ENCODE results near the gene PRKD3. TPM values are rescaled to one million over a fixed set of nuclear protein-coding genes. Genes with fewer than 3 reads are reported as not detected.
"Not testable (repeated sequence)": the region's sequence is repeated elsewhere in the genome, so short reads cannot be mapped to it uniquely, and the experiment has no call there.

PRKD3 gene
- total and polyA plus RNA-seq, 7 donors = 4.4 to 78.8 (median 53.9) TPM

GRCh38 chr2:37295469-37296073 is 29.1 kb downstream of the PRKD3 start:
- no peaks in the 10 kb centered on the region for H3K9me3 ChIP-seq
- no peak overlapping the region for H3K4me3 ChIP-seq
- H3K27ac ChIP-seq = no peak overlapping the region
- TF ChIP-seq POLR2A (IDR thresholded peaks at IDR 0.05) (no peak), POLR2AphosphoS5 (IDR thresholded peaks at IDR 0.05) (no peak), CTCF (IDR thresholded peaks at IDR 0.05) (no peak), EP300 (IDR thresholded peaks at IDR 0.05) (no peak)
- DNase-seq = no peak
- no peaks in the 10 kb centered on the region for H3K27me3 ChIP-seq
- H3K4me1 ChIP-seq = peaks cover 0 to 20% (median 11%) of the 10 kb centered on the region in 4 donors
- intact Hi-C loops (cut with DNase I) = no loop called here
- 24 to 65% methylated on average over 1 of the region's 1 CpG for WGBS, 2 donors
- H3K36me3 ChIP-seq = peaks cover 0 to 15% (median 2%) of the 10 kb centered on the region in 4 donors

- H3K4me3 ChIP-seq; H3K27ac ChIP-seq; DNase-seq; H3K27me3 ChIP-seq; H3K9me3 ChIP-seq; intact Hi-C loops (cut with DNase I): not testable (repeated sequence)
- Histone ChIP-seq H3K4me1 (peaks cover 0 to 15% (median 11%) of the 10 kb centered on the region in 4 donors), H3K36me3 (peaks cover 0 to 22% (median 7%) of the 10 kb centered on the region in 4 donors)
- WGBS, 2 donors = 88 to 94% methylated on average over 2 of the region's 2 CpGs
Measured at GRCh38 chr2:37294858-37295257, 29.8 kb downstream of the PRKD3 start.

- H3K9me3 ChIP-seq = no peaks in the 10 kb centered on the region
- peaks cover 0 to 52% (median 12%) of the 10 kb centered on the region in 4 donors for H3K36me3 ChIP-seq
- H3K4me1 ChIP-seq = peaks cover 0 to 14% (median 11%) of the 10 kb centered on the region in 4 donors
- DNase-seq = no peak
- no peak for TF ChIP-seq CTCF (IDR thresholded peaks at IDR 0.05)
- TF ChIP-seq POLR2AphosphoS5 (IDR thresholded peaks at IDR 0.05) = no peak
- no peak for TF ChIP-seq POLR2A (IDR thresholded peaks at IDR 0.05)
- no peak for TF ChIP-seq EP300 (IDR thresholded peaks at IDR 0.05)
- 91 to 96% methylated on average over 2 of the region's 2 CpGs for WGBS, 2 donors
- H3K4me3 ChIP-seq = no peak overlapping the region
- H3K27me3 ChIP-seq = no peaks in the 10 kb centered on the region
- intact Hi-C loops (cut with DNase I) = no loop called here
- no peak overlapping the region for H3K27ac ChIP-seq
Measured at GRCh38 chr2:37291680-37292079, 33.0 kb downstream of the PRKD3 start.

- 95 to 97% methylated on average over 2 of the region's 2 CpGs for WGBS, 2 donors
- H3K4me1 ChIP-seq = peaks cover 0 to 16% (median 6%) of the 10 kb centered on the region in 4 donors
- TF ChIP-seq CTCF (IDR thresholded peaks at IDR 0.05) (no peak), POLR2A (IDR thresholded peaks at IDR 0.05) (no peak), EP300 (IDR thresholded peaks at IDR 0.05) (no peak), POLR2AphosphoS5 (IDR thresholded peaks at IDR 0.05) (no peak)
- DNase-seq = no peak
- H3K9me3 ChIP-seq = no peaks in the 10 kb centered on the region
- H3K27me3 ChIP-seq = no peaks in the 10 kb centered on the region
- intact Hi-C loops (cut with DNase I) = no loop called here
- no peak overlapping the region for H3K4me3 ChIP-seq
- peaks cover 0 to 74% (median 12%) of the 10 kb centered on the region in 4 donors for H3K36me3 ChIP-seq
- H3K27ac ChIP-seq = no peak overlapping the region
Measured at GRCh38 chr2:37287966-37288365, 36.7 kb downstream of the PRKD3 start.

GRCh38 chr2:37284381-37284780 is 40.3 kb downstream of the PRKD3 start:
- no peak for DNase-seq
- intact Hi-C loops (cut with DNase I) = no loop called here
- TF ChIP-seq EP300 (IDR thresholded peaks at IDR 0.05) (no peak), POLR2AphosphoS5 (IDR thresholded peaks at IDR 0.05) (no peak), POLR2A (IDR thresholded peaks at IDR 0.05) (no peak), CTCF (IDR thresholded peaks at IDR 0.05) (no peak)
- Histone ChIP-seq H3K36me3 (peaks cover 0 to 83% (median 19%) of the 10 kb centered on the region in 4 donors), H3K4me1 (peaks cover 0 to 18% (median 6%) of the 10 kb centered on the region in 4 donors), H3K9me3 (no peaks in the 10 kb centered on the region), H3K4me3 (no peak overlapping the region), H3K27ac (no peak overlapping the region), H3K27me3 (no peaks in the 10 kb centered on the region)
